ENCODE results near the gene TCP11L2. TPM values are rescaled to one million over a fixed set of nuclear protein-coding genes. Genes with fewer than 3 reads are reported as not detected.

The TCP11L2 gene
- total and polyA plus RNA-seq, 2 of the 8 experiments (the other 6 are each of a cell fraction or from before 2014, with no cell fraction given): 2.1 to 7.1 TPM

- H3K23me2 ChIP-seq (ENCODE audit: low read depth, low read length): no peaks in the 10 kb centered on the region
- no peaks in the 10 kb centered on the region for H3K27me3 ChIP-seq (replicated peaks in 1 of 4; ENCODE audit: control insufficient read depth in 3 of 4, extremely low read depth in 1 of 4, insufficient read depth in 3 of 4, low read length in 3 of 4)
- DNase-seq (ENCODE audit: low read depth in 1 of 2, low spot score in 2 of 2) (no peak), FAIRE-seq (no peak)
- H2BK5ac ChIP-seq (ENCODE audit: low read depth, low read length): no peak overlapping the region
- WGBS, 2 experiments (ENCODE audit: extremely low coverage in 1 of 2, insufficient coverage in 1 of 2, insufficient read length in 1 of 2, insufficient replicate concordance in 2 of 2, low coverage in 1 of 2, low lambda C conversion rate in 2 of 2, missing lambda C conversion rate in 1 of 2): 88% methylated on average over 5 of the region's 5 CpGs; no CpG with 5 or more reads in 1 of the 2 experiments
- H3K4me2 ChIP-seq (ENCODE audit: insufficient read depth in 1 of 2, low read depth in 2 of 2, low read length in 2 of 2): no peak overlapping the region
- H2BK15ac ChIP-seq (ENCODE audit: low read length): no peak overlapping the region
- H3K4ac ChIP-seq (replicated peaks; ENCODE audit: insufficient read length, low read depth, low read length): no peak overlapping the region
- no peak overlapping the region for H2AFZ ChIP-seq (ENCODE audit: low read length)
- H4K91ac ChIP-seq (replicated peaks; ENCODE audit: insufficient read length, low read length): no peak overlapping the region
- H2AK5ac ChIP-seq (ENCODE audit: low read depth, low read length): no peak overlapping the region
- no peak overlapping the region for H3K9ac ChIP-seq (replicated peaks in 1 of 4; ENCODE audit: extremely low read depth in 1 of 4, low read depth in 3 of 4, low read length in 3 of 4)
- H4K20me1 ChIP-seq (replicated peaks in 1 of 2; ENCODE audit: control insufficient read depth in 1 of 2, insufficient read depth in 2 of 2, low read length in 2 of 2): no peaks in the 10 kb centered on the region
- H3K14ac ChIP-seq (ENCODE audit: insufficient read length): no peak overlapping the region
- CTCF ChIA-PET (ENCODE audit: partially characterized antibody): interaction anchor here (1.1 to 2.9 kb wide), 4 partner anchors 10 to 69 kb away, joined by 3 to 25 read pairs (median 5); no protein-coding TSS in a partner anchor
- no peak overlapping the region for H4K8ac ChIP-seq (ENCODE audit: extremely low read depth, insufficient read depth, low read length)
- no peak overlapping the region for H3K4me3 ChIP-seq (ENCODE audit: extremely low read depth in 1 of 4, insufficient read depth in 2 of 4, low read depth in 3 of 4, low read length in 4 of 4)
- H3K36me3 ChIP-seq (ENCODE audit: control insufficient read depth in 2 of 4, insufficient read depth in 4 of 4, low read length in 3 of 4): no peaks in the 10 kb centered on the region
- H2BK12ac ChIP-seq (ENCODE audit: low read depth, low read length): no peak overlapping the region
- H3K79me1 ChIP-seq (ENCODE audit: low read depth, low read length): no peaks in the 10 kb centered on the region
- no peak overlapping the region for H2BK120ac ChIP-seq (replicated peaks; ENCODE audit: low read depth, low read length)
- POLR2A ChIA-PET (ENCODE audit: partially characterized antibody): no interaction called here
- H3K56ac ChIP-seq (replicated peaks; ENCODE audit: insufficient read length, low read depth, low read length): no peak overlapping the region
- H3K9me3 ChIP-seq (ENCODE audit: insufficient read depth in 2 of 2, low read depth in 1 of 2, low read length in 1 of 2): no peaks in the 10 kb centered on the region
- H3K23ac ChIP-seq (ENCODE audit: insufficient read length): no peak overlapping the region
- no peak overlapping the region for H4K5ac ChIP-seq (ENCODE audit: insufficient read length, low read depth, low read length)
- no peaks in the 10 kb centered on the region for H3K4me1 ChIP-seq (replicated peaks in 1 of 4; ENCODE audit: control insufficient read depth in 3 of 4, insufficient read depth in 4 of 4, low read length in 3 of 4)
- no peaks in the 10 kb centered on the region for H3K79me2 ChIP-seq (ENCODE audit: control insufficient read depth in 1 of 2, insufficient read depth in 2 of 2, low read length in 2 of 2)
- H3K27ac ChIP-seq (ENCODE audit: low read depth, low read length): no peak overlapping the region
- no peak overlapping the region for H2BK20ac ChIP-seq (ENCODE audit: low read length)
- H3K18ac ChIP-seq (ENCODE audit: extremely low read depth, low read length): no peak overlapping the region
- no peak for TF ChIP-seq EZH2 (IDR thresholded peaks at IDR 0.05; ENCODE audit: low read depth, low read length, severe bottlenecking)
- no peak for TF ChIP-seq KDM5A (IDR thresholded peaks at IDR 0.05; ENCODE audit: low read length)
- no peak for TF ChIP-seq CBX8 (IDR thresholded peaks at IDR 0.05; ENCODE audit: borderline replicate concordance, low read depth, low read length)
- no peak for TF ChIP-seq RNF2 (IDR thresholded peaks at IDR 0.05; ENCODE audit: borderline replicate concordance, low read depth, low read length, missing control alignments, poor library complexity, severe bottlenecking)
- TF ChIP-seq SIX5 (IDR thresholded peaks at IDR 0.05; ENCODE audit: low read depth, low read length): no peak
- TF ChIP-seq ZNF274 (IDR thresholded peaks at IDR 0.05; ENCODE audit: borderline replicate concordance, extremely low read depth, low read length): no peak
- no peak for TF ChIP-seq BCL11A (IDR thresholded peaks at IDR 0.05; ENCODE audit: low read depth in 2 of 2, low read length in 2 of 2)
- no peak for TF ChIP-seq E2F6 (IDR thresholded peaks at IDR 0.05)
- TF ChIP-seq EP300 (IDR thresholded peaks at IDR 0.05; ENCODE audit: borderline replicate concordance in 1 of 2, low read depth in 2 of 2, low read length in 2 of 2): no peak
- TF ChIP-seq CREB1 (IDR thresholded peaks at IDR 0.05): no peak
- TF ChIP-seq ASH2L (IDR thresholded peaks at IDR 0.05; ENCODE audit: low read length): no peak
- no peak for TF ChIP-seq EGR1 (IDR thresholded peaks at IDR 0.05; ENCODE audit: borderline replicate concordance, low read depth, low read length)
- TF ChIP-seq MAFK (IDR thresholded peaks at IDR 0.05; ENCODE audit: low read depth, low read length): no peak
- no peak for TF ChIP-seq BACH1 (IDR thresholded peaks at IDR 0.05; ENCODE audit: low read length)
These were observed 10.2 kb upstream of the TCP11L2 start for GRCh38 chr12:106292339-106292738.
